HG03378 (cell line): ENCODE data around the gene TESMIN.

Experiments used
- ATAC-seq: cut with Tn5 transposase; IDR thresholded peaks from one replicate; pipeline ENCODE4 v1.9.1; 2021; ENCODE audit warnings: mild to moderate bottlenecking, moderate library complexity; ENCODE audit not compliant: unreplicated experiment

Gene TESMIN

DNA sequence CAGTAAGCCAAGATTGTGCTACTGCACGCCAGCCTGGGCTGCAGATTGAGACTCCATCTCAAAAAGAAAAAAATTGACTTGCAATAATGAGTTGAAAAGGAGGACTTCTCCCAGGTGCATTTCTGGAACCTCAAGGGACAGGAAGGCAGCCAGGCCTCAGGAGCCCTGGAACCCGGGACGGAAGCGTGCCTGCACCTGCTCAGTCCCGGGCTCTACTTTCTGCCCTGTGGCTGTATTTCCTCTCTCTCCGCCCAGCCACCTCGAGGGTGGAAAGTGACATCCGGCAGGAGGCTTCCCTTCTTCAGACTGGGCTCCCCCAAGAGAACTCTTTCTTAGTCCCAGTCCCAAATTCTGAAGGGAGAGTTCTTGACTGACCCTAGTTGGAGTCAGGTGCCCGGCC lies 87.2 kb downstream of the TESMIN start:
- no peak for ATAC-seq

DNA sequence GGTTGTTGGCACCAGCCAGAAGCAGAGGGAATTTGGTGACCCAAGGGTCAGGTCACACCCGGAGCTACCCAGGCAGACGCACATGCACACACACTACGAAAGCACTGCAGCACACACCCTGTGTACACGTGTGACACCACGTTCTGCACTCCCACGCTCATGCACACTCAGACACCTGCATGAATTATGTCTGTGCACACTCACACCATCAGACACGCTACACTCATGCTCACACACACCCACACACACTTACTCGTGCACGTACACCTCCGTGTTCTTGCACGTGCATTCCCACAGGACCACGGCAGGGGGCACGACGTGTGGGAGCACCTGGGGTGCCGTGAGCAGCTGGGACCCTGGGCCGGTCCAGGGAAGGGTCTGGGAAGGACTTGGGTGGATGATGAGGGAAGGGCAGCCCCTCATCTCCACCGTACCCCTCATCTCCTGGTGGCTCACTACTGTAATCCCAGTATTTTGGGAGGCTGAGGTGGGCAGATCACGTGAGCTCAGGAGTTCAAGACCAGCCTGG lies 87.8 kb downstream of the TESMIN start:
- no peak for ATAC-seq

DNA sequence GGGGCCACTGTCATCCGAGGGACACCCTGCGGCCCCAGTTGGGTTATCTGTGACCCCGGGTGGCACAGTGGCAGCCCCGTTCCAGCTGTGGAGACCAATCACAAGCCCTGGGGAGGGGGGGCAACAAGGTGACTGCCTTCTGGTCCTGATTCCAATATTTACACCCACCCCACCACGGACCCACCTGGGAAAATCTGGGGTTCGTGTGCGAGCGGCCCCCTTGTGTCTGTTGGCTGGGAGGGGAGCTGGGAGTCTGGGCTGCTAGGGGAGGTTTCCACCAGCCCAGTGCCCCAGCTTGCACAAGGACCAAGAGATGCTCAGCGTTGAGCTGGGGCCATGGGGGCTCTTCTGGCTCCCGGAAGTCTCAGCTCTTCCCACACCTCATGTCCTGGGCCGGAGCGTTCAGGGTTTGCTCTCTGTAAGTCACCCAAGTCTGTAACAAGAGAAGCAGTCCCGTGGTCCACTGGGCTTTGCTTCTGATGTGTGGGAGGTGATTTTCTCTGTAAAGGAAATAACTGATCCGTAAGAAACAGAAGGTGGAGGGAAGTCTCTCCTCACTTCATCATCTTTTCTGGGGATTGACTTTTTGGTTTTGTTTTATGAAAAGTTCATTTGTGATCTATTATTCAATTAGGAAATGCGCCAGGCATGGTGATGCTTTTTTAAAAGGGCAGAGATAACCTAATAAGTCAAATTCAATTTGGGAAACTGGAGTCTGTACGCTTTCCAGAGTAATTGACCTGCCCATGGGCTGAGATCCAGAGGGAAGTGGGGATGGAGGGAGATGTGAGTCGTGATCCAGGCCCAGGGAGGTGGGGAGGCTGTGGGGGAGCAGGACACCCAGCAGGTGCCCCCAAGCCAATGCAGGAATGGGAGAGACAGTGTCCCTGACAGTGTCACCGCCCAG lies 89.4 kb downstream of the TESMIN start:
- no peak for ATAC-seq

DNA sequence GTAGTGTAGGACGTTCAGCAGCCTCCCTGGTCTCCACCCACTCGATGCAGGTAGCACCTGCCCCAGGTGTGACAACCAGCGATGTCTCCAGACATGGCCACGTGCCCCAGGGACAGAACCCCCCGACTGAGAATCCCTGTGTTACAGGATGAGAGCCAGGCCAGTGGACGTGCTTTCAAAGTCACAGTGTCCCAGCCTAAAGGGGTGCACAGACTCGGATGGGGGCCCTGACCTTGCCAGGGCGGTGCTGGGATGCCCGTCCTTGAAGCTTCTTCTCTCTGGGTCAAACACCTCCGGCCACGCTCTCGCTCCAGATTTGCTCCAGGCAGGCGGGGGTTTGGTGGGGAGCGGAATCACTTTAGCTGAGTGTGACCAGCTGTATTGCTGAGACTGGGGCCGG lies 90.3 kb downstream of the TESMIN start:
- no peak for ATAC-seq

DNA sequence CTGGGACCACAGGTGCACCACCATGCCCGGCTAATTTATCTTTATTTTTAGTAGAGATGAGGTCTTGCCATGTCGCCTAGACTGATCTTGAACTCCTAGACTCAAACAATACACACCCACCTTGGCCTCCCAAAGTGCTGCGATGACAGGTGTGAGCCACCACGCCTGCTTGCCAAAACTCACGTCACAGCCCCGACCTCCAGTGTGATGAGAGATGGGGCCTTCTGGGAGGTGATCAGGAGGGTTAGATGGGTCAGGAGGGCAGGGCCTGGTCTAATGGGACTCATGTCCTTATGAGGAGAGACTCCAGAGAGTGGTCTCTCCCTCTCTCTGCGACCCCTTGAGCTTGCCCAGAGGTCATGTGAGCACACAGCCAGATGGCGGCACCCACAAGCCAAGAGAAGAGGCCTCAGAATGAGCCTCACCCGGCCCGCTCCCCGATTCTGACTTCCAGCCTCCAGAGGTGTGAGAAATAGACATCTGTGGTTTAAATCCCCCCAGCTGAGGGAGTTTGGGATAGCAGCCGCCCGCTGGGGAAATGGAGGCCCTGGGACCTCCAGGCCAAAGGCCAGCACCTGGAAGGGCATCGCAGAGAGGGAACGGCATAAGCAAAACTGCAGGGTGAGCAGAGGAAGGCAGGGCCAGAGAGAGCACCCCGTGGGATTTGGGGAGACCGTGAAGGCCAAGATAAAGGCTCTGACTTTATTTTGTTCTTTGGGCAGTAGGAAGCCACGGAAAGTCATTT lies 91.1 kb downstream of the TESMIN start:
- ATAC-seq, result no peak

DNA sequence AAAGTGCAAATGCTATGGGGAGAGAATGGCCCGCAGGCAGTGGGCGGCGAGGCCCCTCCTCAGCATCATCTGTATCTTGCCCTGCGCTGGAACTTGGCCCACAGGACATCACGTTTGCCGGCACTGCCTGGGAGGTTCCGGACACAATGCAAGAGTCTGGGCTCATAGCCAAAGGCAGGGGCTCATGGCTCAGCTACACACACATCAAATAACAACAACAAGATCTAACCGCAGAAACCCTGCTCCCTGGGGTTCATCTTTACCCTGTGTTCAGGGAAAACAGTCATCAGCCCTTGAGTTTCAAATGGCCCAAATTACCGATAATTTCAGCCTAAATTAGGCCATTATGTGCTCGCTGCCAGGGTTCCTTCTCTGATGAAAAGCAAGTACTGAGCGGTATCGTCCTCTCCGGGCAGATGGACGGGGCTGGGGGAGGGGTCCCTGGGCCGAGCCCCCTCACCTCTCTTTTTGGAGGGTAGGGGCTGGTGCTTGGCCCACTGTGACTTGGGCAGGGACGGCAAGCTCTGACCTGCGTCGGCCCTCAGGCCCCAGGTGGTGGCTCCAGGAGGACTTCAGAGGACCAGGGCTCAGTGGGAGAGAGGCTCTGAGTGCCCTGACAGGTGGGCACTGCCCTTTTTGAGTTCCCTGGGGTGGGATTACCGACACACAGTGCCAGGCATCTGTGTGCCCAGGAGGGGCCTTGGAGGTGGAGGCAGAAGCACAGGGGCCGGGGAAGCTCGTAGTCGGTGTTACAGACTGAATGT lies 92.0 kb downstream of the TESMIN start:
- no peak for ATAC-seq

DNA sequence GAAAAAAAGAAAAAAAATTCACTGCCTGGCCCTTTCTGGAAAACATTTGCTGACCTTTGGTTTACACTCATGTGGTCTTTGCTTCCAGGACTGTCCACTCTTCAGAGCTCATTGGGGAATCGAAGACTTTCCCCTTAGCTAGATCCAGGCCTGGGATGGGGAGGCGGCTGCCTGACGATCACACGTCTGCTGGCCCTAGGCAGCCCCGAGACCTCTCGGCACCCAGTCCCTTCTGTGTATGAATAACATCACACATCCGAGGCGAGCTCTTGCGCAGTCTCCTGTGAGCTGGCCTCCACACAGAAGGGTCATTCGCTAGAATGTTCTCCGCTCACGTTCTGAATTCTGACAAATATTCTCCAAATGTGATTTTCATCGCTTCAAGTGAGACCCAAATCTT lies 92.7 kb downstream of the TESMIN start:
- no peak for ATAC-seq

DNA sequence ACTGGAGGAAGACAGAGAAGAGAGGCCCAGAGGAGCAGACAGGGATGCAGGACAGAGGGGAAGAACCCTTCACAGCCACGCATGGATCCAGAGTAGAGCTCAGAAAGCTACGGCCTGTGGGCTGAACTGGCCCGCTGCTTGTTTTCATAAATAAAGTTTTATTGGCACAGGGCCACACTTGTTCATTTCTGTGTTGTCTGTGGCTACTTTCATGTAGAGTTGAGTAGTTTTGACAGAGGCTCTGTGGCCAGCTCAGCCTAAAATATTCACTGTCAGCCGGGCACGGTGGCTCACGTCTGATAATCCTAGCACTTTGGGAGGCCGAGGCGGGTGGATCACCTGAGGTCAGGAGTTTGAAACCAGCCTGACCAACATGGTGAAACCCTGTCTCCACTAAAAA lies 93.2 kb downstream of the TESMIN start:
- ATAC-seq, result no peak
